SK-N-SH treated with all-trans-retinoic acid at 6 μM for 48 hours (cell line): ENCODE measurements around the gene DUXA.
"Not testable (repeated sequence)": the region's sequence is repeated elsewhere in the genome, so short reads cannot be mapped to it uniquely, and the experiment has no call there.

ENCODE experiments used
- ATAC-seq: fragments of 200-7000 bp; cut with Tn5 transposase; 3 replicates; pipeline ENCODE4 v1.9.1; 2020; ENCODE audit warnings: mild to moderate bottlenecking, moderate library complexity
- ARNTL ChIP-seq: fragments of 450-650 bp; formaldehyde crosslinking; IDR thresholded peaks from 2 replicates; pipeline ENCODE4 v1.5.0; 2020; ENCODE audit warnings: low read depth, mild to moderate bottlenecking, moderate library complexity, borderline replicate concordance
- BACH2 ChIP-seq: fragments of 250-450 bp; sonication (Bioruptor Pico); IDR thresholded peaks from 2 replicates; pipeline ENCODE4 v1.9.0; 2021; ENCODE audit warnings: mild to moderate bottlenecking, borderline replicate concordance
- CREB5 ChIP-seq: fragments of 250-450 bp; sonication (Bioruptor Pico); IDR thresholded peaks from 2 replicates; pipeline ENCODE4 v1.5.1; 2020; ENCODE audit warnings: low read depth, mild to moderate bottlenecking, moderate library complexity
- CSDC2 ChIP-seq: fragments of 250-450 bp; sonication (Bioruptor Pico); IDR thresholded peaks from 2 replicates; pipeline ENCODE4 v1.5.0; 2020; ENCODE audit warnings: mild to moderate bottlenecking, moderate library complexity
- CSRNP3 ChIP-seq: fragments of 250-450 bp; sonication (Bioruptor Pico); IDR thresholded peaks from 2 replicates; pipeline ENCODE4 v1.5.1; 2021; ENCODE audit warnings: mild to moderate bottlenecking, moderate library complexity
- ESRRG ChIP-seq: fragments of 250-450 bp; sonication (Bioruptor Pico); IDR thresholded peaks from 2 replicates; pipeline ENCODE4 v1.6.1; 2021; ENCODE audit warnings: mild to moderate bottlenecking
- ISL1 ChIP-seq: fragments of 250-450 bp; sonication (Bioruptor Pico); IDR thresholded peaks from 2 replicates; pipeline ENCODE4 v2.1.2; 2022; ENCODE audit warnings: mild to moderate bottlenecking, moderate library complexity
- OSR1 ChIP-seq: fragments of 250-450 bp; sonication (Bioruptor Pico); IDR thresholded peaks from 2 replicates; pipeline ENCODE4 v1.8.0; 2022; ENCODE audit warnings: moderate library complexity, mild to moderate bottlenecking, inconsistent platforms
- POU6F1 ChIP-seq: fragments of 250-450 bp; sonication (Bioruptor Pico); IDR thresholded peaks from 2 replicates; pipeline ENCODE4 v1.8.0; 2021; ENCODE audit warnings: low read depth, mild to moderate bottlenecking, moderate library complexity, borderline replicate concordance
- PPARA ChIP-seq: fragments of 250-450 bp; sonication (Bioruptor Pico); IDR thresholded peaks from 2 replicates; pipeline ENCODE4 v1.5.0; 2020; ENCODE audit warnings: mild to moderate bottlenecking, borderline replicate concordance
- RARB ChIP-seq: fragments of 250-450 bp; sonication (Bioruptor Pico); IDR thresholded peaks from 2 replicates; pipeline ENCODE4 v1.8.0; 2021; ENCODE audit warnings: mild to moderate bottlenecking, moderate library complexity
- TCF4 ChIP-seq: fragments of 250-450 bp; sonication (Bioruptor Pico); IDR thresholded peaks from 2 replicates; pipeline ENCODE4 v1.8.0; 2021; ENCODE audit warnings: mild to moderate bottlenecking, moderate library complexity, borderline replicate concordance
- TOX ChIP-seq: fragments of 250-450 bp; sonication (Bioruptor Pico); IDR thresholded peaks from 2 replicates; pipeline ENCODE4 v1.8.0; 2021; ENCODE audit warnings: mild to moderate bottlenecking, moderate library complexity, borderline replicate concordance
- TSHZ2 ChIP-seq: fragments of 250-450 bp; sonication (Bioruptor Pico); IDR thresholded peaks from 2 replicates; pipeline ENCODE4 v1.5.0; 2020; ENCODE audit warnings: mild to moderate bottlenecking, moderate library complexity
- ZC3H10 ChIP-seq: fragments of 250-450 bp; sonication (Bioruptor Pico); IDR thresholded peaks from 2 replicates; pipeline ENCODE4 v1.5.1; 2021; ENCODE audit warnings: mild to moderate bottlenecking, moderate library complexity
- ZFP3 ChIP-seq: fragments of 250-450 bp; sonication (Bioruptor Pico); IDR thresholded peaks from 2 replicates; pipeline ENCODE4 v1.5.0; 2020; ENCODE audit warnings: mild to moderate bottlenecking, moderate library complexity
- ZNF70 ChIP-seq: fragments of 450-650 bp; formaldehyde crosslinking; IDR thresholded peaks from 2 replicates; pipeline ENCODE4 v1.5.0; 2020; ENCODE audit warnings: mild to moderate bottlenecking, moderate library complexity

The DUXA gene

GRCh38 chr19:57118848-57119247, 48.4 kb downstream of the DUXA start:
- TF ChIP-seq CSRNP3 (CRISPR knock-in tag), result no peak
- no peak for TF ChIP-seq TCF4 (CRISPR knock-in tag)
- no peak for TF ChIP-seq RARB
- TF ChIP-seq TSHZ2 (CRISPR knock-in tag), result no peak
- no peak for TF ChIP-seq PPARA (CRISPR knock-in tag)
- TF ChIP-seq TOX (CRISPR knock-in tag), result no peak
- TF ChIP-seq ISL1 (CRISPR knock-in tag), result no peak
- no peak for TF ChIP-seq ARNTL (CRISPR knock-in tag)
- TF ChIP-seq CREB5 (CRISPR knock-in tag), result no peak
- no peak for TF ChIP-seq ZNF70 (CRISPR knock-in tag)
- ATAC-seq, result no peak

- not testable (repeated sequence) for ATAC-seq
These were observed 53.8 kb downstream of the DUXA start for GRCh38 chr19:57113501-57113900.

- TF ChIP-seq ZC3H10 (no peak), ZFP3 (CRISPR knock-in tag) (no peak), CREB5 (CRISPR knock-in tag) (no peak), PPARA (CRISPR knock-in tag) (no peak), CSDC2 (CRISPR knock-in tag) (no peak), TCF4 (CRISPR knock-in tag) (no peak), BACH2 (CRISPR knock-in tag) (no peak), RARB (no peak), OSR1 (no peak), ESRRG (CRISPR knock-in tag) (no peak), CSRNP3 (CRISPR knock-in tag) (no peak)
- ATAC-seq, result no peak
These were observed 56.0 kb downstream of the DUXA start for GRCh38 chr19:57111329-57111644.

GRCh38 chr19:57110592-57111328, 56.5 kb downstream of the DUXA start:
- no peak for TF ChIP-seq CREB5 (CRISPR knock-in tag)
- no peak for TF ChIP-seq RARB
- no peak for TF ChIP-seq TOX (CRISPR knock-in tag)
- no peak for TF ChIP-seq POU6F1 (CRISPR knock-in tag)
- no peak for TF ChIP-seq ESRRG (CRISPR knock-in tag)
- ATAC-seq, result no peak
